H54 (cell line): ENCODE results near the gene FRMD4A.
"Not testable (repeated sequence)": the region's sequence is repeated elsewhere in the genome, so short reads cannot be mapped to it uniquely, and the experiment has no call there.

Experiments
- DNase-seq: peaks from one replicate; pipeline ENCODE4 v3.0.0; 2011; ENCODE audit warnings: low spot score, mixed read lengths; ENCODE audit not compliant: insufficient read length
- FAIRE-seq: peaks from 3 replicates; lab custom pipeline; 2011; peaks lifted over from hg19 to GRCh38; lab: Jason Lieb, UNC
- POLR2A ChIP-seq: IDR thresholded peaks from 2 replicates; pipeline ENCODE4 v1.6.1; 2011; ENCODE audit warnings: low read depth, mild to moderate bottlenecking, low read length

Gene FRMD4A

DNA sequence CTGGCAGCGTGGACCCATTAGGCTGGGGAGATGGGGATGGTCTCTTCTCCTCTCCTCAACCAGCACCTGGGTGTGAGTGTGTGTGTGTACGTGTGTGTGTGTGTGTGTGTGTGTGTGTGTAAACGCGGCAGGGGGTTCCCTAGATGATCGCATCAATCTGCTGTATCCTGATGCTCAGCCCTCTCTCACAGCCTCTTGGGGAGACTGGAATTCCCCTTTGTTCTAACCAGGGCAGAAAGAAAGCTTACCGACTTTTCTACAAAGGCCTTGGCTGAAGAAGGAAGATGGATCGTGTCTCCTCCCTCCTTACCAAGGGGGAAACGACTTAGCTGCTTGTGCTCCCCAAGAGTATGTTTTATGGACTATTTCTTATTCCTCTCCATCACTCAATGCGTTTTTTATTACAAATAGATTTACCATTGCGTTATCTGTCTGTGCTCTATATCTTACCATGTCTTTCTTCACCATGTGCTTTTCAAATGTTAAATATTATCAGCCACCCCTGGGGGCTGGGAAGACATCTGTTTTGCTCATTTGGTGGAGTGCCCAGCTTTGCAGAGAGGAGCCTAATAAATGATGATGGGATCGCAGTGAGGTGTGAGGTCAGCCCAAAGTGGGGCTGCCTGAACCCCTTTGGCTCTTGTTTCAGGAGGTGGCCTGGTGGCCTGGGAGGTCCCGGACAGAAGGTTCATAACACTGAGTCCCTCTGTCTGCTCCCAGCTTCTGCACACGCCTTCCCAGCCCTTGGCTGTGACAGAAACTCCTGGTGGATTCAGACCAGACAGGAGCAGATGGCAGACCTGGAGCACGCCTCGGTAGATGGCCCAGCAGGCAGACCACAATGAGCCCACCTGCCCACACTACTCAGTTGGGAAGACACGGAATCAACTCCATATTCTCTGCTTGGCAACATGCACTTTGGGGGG, 481.9 kb downstream of the FRMD4A start:
- FAIRE-seq (no peak), DNase-seq (no peak)
- TF ChIP-seq POLR2A: no peak

- no peak for TF ChIP-seq POLR2A
- DNase-seq (no peak), FAIRE-seq (no peak)
Observed at GRCh38 chr10:13847201-13847631, 483.5 kb downstream of the FRMD4A start.

DNA sequence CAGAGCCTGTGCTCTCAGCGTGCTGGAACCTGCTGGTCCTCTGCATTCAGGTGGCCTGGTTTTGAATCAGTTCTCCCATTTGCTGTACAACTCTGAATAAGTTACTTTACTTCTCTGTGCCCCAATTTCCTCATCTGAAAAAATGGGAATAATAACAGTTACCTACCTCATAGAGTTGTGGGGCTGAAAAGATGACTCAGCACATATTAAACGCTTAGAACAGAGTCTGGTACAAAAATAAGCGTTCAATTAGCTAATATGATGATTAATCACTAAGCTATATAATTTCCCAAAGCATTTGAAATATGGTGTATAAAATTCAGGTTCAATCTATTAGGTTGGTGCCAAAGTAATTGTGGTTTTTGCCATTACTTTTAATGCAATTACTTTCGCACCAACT, 484.8 kb downstream of the FRMD4A start:
- no peak for TF ChIP-seq POLR2A
- DNase-seq (no peak), FAIRE-seq (no peak)

- FAIRE-seq (no peak), DNase-seq (no peak)
- TF ChIP-seq POLR2A: no peak
Observed at GRCh38 chr10:13844651-13845050, 486.1 kb downstream of the FRMD4A start.

DNA sequence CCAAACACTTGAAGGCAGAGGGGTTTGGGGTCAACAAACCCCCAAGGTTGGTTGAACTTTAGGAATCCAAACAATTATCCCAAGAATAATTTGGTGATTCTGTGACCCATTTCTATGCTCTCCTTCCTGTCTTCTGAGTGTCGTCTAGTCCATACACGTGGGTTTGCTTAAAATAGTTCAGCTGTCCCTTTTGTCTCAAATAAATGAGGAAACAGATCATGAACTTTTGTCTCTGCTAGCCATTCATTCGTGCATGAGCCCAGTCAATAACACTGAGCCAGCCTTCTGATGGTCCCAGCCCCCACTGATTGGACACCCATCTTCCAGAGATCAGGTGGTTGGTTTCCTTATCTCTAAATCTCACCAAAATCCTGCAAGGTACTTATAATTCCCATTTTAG, 488.6 kb downstream of the FRMD4A start:
- no peak for TF ChIP-seq POLR2A
- no peak for FAIRE-seq
- no peak for DNase-seq

DNA sequence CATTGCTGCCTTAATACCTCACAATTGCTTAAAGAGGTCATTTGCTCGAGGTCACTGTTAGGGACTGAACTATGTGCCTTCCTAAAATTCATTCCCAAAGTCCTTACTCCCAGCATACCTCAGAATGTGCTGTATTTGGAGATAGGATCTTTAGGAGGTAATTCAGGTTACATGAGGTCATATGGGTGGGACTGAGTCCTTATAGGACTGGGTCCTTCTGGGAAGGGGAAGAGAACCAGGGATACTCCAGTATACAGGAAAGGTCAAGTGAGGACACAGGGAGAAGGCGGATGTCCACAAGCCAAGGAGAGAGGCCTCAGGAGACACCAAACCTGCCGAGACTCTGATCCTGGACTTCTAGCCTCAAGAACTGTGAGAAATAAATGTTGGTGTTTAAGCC, 490.7 kb downstream of the FRMD4A start:
- DNase-seq (no peak), FAIRE-seq (no peak)
- TF ChIP-seq POLR2A: no peak

DNA sequence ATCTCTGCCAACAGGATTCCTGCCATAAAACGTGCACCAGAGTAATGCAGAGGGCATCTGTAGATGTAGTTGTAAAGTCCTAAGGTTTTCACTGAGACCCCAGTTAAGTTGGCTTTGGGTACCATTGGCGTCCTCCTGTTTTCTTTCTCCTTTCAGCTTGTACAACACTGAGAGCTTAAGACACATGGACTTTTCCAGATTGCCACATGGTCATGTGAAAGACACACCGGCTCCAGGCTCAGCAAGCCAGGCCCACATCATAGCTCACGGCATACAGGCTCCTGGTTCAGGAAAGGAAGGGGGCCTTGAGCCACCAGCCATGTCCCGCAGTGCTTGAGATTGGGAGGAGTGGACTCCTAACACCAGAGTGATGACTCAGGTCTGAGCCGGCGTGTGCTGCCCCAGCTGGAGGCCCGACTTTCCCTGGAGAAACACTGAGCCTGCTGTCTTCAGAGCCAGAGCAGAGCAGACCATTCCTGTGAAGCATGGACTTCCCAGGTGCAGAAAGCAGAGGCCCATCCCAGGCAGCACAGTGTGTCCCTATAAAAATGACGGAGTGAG, 491.2 kb downstream of the FRMD4A start:
- FAIRE-seq: peak; percentile 78
- DNase-seq: peak; percentile 76
- no peak for TF ChIP-seq POLR2A

DNA sequence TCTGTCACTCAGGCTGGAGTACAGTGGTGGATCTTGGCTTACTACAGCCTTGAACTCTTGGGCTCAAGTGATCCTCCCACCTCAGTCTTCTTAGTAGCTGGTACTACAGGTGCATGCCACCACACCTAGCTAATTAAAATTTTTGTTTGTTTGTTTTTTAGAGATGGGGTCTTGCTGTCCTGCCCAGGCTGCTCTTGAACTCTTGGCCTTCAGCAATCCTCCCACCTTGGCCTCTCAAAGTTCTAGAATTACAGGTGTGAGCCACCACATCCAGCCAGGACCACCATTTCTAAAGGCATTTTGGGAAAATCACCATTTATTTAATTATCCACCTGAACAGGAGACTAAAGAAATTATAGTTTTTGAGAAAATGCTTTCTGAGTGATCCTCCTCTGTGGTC, 491.7 kb downstream of the FRMD4A start:
- no peak for DNase-seq
- TF ChIP-seq POLR2A: no peak
- FAIRE-seq: no peak

GRCh38 chr10:13837966-13838365, 492.8 kb downstream of the FRMD4A start:
- DNase-seq (no peak), FAIRE-seq (no peak)
- no peak for TF ChIP-seq POLR2A

DNA sequence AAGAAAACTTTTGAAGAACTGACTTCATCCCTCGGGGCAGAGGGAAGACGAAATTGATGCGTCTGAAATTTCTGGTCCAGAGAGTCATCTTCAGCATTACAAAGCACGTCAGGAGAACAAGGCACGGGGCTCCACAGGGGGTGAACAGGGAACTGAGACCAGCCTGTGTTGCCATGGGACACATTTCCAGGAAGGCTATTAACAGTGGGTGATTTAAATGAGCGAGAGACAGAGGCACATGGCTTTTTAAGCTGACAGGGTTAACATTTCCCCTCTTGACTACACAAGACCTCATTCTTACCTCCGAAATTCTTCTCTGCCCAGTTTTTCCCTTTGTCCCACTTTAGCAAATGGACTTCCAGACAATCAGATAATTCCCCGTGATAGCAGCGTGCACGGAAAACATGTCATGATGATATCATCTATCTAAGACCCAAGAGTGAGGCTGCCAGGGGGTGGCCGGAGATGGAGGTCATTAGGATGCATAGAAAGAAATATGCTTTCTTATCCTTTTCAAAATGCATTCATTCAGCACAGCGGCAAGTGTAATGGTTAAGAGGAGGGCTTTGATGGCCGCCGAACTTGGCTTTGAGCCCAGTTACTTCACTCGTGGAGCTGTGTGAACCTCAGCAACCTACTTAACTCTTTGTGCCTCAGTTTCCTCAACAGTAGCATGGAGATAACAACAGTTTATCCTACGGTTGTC, 496.0 kb downstream of the FRMD4A start:
- TF ChIP-seq POLR2A: no peak
- DNase-seq (no peak), FAIRE-seq (no peak)

DNA sequence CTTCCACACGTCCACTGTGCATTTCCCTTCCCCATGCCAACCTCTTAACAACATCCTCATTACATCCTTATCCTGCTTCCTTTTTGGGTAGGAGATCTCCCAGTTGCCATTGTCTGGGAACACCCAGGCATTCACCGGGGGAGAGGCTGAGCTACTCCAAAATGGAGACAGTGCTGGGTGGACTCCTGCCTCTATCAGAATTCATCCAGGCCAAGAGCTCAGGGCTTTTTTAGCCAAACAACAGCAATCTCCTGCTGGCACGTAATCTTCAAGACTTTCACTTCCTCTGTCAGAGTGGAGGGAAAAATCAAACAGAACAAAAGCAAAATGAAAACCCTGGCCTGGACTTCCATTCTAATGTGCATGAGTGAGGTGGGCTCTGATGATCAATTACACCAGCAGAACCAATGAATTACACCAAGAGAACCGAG, 499.0 kb downstream of the FRMD4A start:
- DNase-seq (no peak), FAIRE-seq (no peak)
- TF ChIP-seq POLR2A: no peak

GRCh38 chr10:13830385-13830784, 500.3 kb downstream of the FRMD4A start:
- DNase-seq (no peak), FAIRE-seq (no peak)
- TF ChIP-seq POLR2A: no peak

DNA sequence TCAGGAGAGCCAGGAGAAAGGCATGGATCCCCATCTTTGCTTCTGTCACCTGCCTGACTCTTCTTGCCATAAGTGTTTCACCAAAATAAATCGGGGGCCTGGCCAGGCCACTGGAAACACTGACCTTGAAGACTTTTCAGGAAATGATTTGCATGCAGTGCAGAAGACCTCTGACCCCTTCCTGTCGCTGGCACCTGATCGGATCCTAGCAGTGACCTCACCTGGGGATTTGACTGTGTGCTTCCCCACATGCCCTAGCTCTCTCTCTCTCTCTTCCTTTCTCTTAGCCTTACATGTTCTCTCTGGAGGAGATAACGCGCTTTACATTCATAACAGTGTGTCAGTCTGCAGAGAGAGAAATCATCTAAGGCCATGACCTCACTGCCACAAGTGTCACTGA, 500.9 kb downstream of the FRMD4A start:
- DNase-seq: no peak
- no peak for FAIRE-seq
- no peak for TF ChIP-seq POLR2A

DNA sequence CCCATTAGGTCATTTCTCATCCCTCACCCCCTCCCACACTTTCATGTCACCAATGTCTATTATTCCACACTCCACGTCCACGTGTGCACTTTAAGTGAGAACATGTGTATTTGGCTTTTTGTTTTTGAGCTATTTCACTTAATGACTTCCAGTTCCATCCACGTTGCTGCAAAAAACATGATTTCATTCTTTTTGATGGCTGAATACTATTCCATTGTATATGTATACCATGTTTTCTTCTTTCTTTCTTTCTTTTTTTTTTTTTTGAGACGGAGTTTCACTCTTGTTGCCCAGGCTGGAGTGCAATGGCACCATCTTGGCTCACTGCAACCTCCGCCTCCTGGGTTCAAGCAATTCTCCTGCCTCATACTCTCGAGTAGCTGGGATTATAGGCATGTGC, 502.4 kb downstream of the FRMD4A start:
- not testable (repeated sequence) for FAIRE-seq, DNase-seq
